Hematopoietic multipotent progenitor cell (in vitro differentiated cells): ENCODE measurements around the gene ZSCAN20. TPM values are rescaled to one million over a fixed set of nuclear protein-coding genes. Genes with fewer than 3 reads are reported as not detected.

Experiments
- DNase-seq, 3 donors: peaks; one replicate each; pipeline ENCODE4 v3.0.0-alpha.2; 2011 to 2015; ENCODE audit warnings: low read depth in 2 of 3, low spot score in 2 of 3
- total RNA-seq: library from RNA; depleted of rRNA; stranded (reverse); fragments of >200 nt; gene quantifications from one replicate; pipeline ENCODE4 v1.2.3, GENCODE V29; 2012

ZSCAN20 gene
- total RNA-seq, 1 donor = 1.9 TPM

GRCh38 chr1:33524586-33524985, 52.1 kb downstream of the ZSCAN20 start:
- no peak for DNase-seq

GRCh38 chr1:33527934-33528333, 55.5 kb downstream of the ZSCAN20 start:
- DNase-seq = no peak

GRCh38 chr1:33529957-33530356, 57.5 kb downstream of the ZSCAN20 start:
- no peak for DNase-seq

- no peak for DNase-seq
Measured at GRCh38 chr1:33532250-33532649, 59.8 kb downstream of the ZSCAN20 start.

- no peak for DNase-seq
Measured at GRCh38 chr1:33532936-33533335, 60.5 kb downstream of the ZSCAN20 start.

- DNase-seq = no peak
Measured at GRCh38 chr1:33535334-33535733, 62.9 kb downstream of the ZSCAN20 start.

GRCh38 chr1:33537885-33538284, 65.4 kb downstream of the ZSCAN20 start:
- DNase-seq = no peak

GRCh38 chr1:33541966-33542365, 69.5 kb downstream of the ZSCAN20 start:
- no peak for DNase-seq

Other genes with a start within 250 kb of the ZSCAN20 start
- 35.5 TPM for gene ZNF362, start 216.2 kb upstream of the ZSCAN20 start, total RNA-seq
- not detected for gene A3GALT2, start 151.5 kb upstream of the ZSCAN20 start, total RNA-seq
- gene PHC2, start 41.5 kb upstream of the ZSCAN20 start, total RNA-seq = 60.1 TPM